Activated CD4-positive, alpha-beta T cell treated with anti-CD3 and anti-CD28 coated beads for 48 hours (primary cell): Measurements from ENCODE around the gene NIN.

Source experiments
- DNase-seq: peaks from one replicate; pipeline ENCODE4 v3.0.0-alpha.2; 2020

NIN gene

GRCh38 chr14:50784683-50785456, 46.1 kb downstream of the NIN start:
- no peak for DNase-seq

- DNase-seq, result no peak
These were observed 47.4 kb downstream of the NIN start for GRCh38 chr14:50783563-50783962.

GRCh38 chr14:50780393-50780792, 50.6 kb downstream of the NIN start:
- no peak for DNase-seq

DNA sequence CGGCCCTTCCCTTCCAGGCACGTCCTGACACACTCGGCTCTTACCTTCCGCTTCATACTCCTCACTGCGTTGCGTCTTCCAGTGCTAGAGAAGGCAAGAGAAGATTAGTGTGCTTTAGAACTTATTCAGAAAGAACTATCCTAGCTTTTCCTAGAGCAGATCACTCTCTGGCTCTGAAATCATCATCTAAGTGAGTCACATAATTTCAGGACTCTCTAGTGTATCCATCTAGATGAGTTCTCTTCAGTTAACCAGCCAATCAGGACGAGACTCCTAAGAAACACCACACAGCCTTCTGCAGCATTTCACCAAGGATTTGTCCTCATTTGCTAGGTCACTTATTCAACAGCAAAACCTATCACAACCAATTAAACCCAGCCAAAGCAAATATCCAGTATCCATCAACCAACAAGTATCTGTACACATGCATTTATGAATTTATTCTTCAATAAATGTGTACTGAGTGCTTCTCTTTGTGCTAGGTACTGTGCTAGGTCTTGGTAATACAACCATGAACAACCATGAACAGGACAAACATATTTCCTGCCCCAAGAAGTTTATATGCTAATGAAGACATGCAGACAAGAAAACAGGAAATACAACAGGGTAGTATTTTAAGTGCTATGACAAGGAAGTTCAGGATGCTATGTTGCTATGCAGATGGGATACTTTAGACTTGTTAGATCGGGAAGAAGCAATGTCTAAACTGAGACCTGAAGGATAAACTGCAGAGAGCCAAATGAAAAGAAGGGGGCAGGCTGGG, 52.1 kb downstream of the NIN start:
- no peak for DNase-seq

DNA sequence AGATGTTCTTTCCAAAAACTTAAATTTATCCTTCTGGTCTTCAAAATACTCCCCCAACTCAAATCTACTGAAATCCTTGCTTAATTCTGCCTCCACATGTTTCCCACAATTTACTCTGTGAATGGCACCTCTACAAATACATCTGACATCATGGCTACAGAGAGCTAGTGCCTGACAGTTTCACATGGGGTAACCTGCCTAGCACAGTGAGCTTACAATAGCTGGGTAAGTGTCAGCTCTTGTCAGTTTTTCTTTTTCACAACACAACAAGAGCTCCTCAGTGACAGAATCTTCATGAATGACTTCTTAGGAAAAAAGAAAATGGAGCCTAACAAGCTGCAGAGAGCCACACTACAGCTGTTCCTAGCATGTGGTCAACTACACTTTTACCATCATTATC, 54.4 kb downstream of the NIN start:
- no peak for DNase-seq

DNA sequence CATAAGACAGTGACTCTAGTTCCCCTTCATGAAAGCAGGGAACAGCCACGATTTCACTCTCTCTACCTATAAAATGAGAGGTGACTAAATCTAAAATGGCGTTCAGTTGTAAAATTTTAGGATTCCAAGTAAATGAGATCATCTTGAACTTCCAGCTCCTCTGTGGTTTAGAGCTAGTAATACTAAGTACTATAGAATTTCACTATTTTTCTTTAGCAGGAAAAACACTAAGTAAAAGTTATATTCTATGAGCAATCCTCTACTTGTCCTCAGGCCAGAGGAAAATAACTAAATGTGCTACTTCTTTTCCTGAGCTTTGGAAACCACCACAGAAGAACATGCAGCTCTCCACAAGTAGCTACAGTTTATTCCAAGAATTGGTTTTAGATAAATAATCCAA, 55.6 kb downstream of the NIN start:
- no peak for DNase-seq

DNA sequence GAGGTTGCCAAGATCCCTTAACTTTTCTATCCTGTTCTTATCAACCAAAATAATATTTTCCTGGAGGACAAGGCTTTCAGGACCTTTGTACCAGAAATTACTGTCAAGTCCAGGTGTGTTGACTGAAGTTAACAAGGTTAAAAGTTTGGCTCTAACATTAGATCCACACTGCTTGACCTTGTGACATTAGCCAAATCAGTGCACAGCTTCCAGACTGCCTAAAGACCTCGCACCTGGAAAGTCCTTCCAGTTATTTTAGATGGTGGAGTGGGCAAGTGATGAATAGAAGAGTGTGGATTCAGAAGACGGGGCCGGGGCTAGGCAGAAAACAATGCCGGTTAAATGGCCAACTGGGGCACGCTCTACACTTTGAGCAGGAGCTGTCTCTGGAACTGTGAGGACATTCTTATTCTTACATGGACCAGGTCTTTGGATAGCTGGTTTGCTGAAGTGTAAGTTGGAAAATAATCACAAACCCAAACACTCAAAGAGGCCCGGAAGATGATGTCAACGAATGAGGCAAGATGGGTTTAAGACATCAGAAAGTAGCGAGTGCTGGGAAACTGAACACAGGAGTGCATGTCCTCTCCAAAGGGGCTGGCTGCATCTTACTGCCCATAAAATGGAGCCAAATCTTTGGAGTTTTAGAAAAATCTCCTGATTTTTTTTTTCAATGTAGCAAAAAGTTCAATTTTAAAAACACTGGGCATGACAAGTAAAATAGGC, 56.3 kb downstream of the NIN start:
- DNase-seq, result no peak

DNA sequence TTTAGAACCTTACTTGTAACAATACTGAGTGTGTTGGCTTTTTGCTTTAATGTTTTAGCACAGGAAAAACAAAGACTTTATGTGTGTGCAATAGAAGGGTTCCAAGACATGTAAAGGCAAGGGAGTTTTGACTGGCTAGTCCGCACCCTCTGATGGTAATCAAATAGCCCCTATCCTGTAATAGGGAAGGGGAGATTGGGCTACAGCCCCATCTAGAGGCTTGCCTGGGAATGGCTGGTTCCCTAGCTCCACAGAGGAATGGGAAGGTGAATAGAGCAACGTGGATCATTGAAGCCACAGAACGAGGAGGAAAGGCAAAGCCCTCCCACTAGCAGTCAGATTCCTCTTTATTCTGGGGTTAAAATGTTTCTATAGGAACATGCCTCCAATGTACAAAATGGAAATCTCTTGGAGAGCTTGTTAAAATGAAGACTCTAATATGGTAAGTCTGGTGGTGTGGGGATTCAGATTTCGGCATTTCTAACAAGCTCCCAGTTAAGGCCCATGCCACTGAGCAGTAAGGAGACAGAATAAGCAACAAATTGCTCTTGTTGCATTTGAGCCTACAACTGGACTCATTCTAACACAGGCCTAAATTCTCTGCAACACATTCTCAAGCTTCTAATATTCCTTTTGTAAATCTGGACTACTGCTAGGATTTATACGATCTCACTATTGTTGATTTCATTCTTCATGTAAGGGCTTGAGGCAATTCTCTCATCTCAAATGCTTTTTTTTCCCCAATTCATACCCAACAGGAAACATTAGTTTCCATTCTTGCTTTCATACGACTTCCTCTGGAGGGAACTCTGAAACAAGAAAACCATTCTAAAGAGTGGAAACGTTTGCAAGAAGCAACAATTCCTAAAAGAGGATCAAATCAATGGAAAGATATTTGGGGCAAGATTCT, 57.1 kb downstream of the NIN start:
- peak; percentile 60 for DNase-seq

DNA sequence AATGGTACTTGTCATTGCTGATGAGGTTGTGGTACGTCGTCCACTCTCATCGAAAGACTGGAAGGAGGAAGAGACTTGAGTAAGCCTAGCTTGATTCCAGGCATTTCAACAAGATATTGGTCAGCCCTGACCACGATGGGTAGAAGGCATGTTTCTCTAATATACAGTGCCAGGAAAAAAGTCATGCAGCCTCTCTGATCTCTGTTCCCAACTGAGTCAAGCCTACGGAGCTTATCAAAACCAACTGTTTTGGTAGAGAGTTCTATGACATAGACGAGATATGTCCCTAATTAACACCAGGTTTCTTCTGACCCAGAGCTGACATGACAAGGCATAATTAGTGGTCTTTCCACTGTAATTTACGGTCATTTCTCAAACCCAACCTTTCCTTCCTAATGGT, 58.5 kb downstream of the NIN start:
- no peak for DNase-seq

- no peak for DNase-seq
These were observed 60.4 kb downstream of the NIN start for GRCh38 chr14:50770586-50770985.

DNA sequence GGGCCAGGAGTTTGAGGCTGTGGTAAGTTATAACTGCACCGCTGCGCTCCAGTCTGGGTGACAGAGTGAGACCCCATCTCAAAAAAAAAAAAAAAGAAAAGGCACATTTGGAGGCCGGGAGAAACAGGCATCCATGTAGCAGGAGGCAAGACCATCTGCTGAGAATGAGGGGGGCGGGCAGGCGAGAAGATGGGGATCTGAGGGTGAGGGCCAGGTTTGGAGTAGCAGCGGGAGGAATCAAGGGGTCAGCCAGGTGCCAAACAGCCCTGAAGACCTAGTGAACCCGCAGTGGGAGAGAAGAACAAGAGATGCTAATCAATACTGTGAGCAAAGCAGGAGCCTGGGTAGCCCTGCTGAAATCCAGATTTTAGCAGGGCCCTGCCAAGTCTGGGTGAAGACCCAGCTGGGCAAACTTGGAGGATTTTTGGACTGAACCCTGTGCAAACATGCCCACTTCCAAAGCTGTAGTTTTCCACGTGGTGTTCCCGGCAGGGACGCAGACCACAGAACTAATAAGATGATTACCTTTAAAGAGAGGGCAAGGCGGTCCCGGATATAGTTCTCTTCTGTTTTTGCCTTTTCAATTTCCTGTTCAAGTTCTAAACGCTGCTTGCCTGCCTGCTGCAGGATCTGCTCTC, 61.0 kb downstream of the NIN start:
- DNase-seq, result no peak

DNA sequence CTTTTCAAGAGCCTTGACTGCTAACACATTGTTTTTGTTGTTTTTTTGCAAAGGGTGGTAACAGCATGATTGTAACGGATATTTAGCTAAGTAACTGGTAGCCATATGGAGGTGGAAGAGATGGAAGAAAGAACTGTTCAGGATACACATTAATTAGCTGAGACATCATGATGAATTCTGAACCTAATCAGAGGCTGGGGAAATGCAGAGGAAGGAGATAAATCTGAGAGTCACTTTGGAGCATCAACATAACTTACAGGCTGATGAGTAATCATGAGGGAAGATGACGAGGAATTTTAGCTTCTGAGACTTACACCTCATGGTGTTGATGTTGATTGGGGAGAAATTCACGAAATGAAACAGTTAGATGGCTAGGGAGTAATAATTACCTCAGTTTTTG, 62.3 kb downstream of the NIN start:
- DNase-seq, result no peak

GRCh38 chr14:50766338-50766886, 64.5 kb downstream of the NIN start:
- no peak for DNase-seq

- no peak for DNase-seq
These were observed 67.5 kb downstream of the NIN start for GRCh38 chr14:50763382-50764007.

DNA sequence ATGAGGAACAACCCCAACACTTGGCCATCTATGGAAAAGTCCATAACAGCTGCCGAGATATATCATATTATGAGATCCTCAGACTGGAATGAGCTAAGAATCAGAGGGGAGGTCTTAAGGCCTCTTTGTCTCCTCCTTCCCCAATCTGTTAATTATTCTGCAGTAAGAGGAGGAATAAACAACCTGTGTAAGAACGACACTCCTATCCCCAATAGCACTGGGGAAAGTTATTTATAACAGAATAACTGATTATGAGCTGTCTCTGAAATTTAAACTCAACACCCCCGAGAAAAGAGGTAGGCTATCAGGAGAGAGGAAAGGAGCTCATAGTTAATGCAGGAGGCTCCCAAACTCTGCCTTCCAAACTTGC, 68.0 kb downstream of the NIN start:
- no peak for DNase-seq

DNA sequence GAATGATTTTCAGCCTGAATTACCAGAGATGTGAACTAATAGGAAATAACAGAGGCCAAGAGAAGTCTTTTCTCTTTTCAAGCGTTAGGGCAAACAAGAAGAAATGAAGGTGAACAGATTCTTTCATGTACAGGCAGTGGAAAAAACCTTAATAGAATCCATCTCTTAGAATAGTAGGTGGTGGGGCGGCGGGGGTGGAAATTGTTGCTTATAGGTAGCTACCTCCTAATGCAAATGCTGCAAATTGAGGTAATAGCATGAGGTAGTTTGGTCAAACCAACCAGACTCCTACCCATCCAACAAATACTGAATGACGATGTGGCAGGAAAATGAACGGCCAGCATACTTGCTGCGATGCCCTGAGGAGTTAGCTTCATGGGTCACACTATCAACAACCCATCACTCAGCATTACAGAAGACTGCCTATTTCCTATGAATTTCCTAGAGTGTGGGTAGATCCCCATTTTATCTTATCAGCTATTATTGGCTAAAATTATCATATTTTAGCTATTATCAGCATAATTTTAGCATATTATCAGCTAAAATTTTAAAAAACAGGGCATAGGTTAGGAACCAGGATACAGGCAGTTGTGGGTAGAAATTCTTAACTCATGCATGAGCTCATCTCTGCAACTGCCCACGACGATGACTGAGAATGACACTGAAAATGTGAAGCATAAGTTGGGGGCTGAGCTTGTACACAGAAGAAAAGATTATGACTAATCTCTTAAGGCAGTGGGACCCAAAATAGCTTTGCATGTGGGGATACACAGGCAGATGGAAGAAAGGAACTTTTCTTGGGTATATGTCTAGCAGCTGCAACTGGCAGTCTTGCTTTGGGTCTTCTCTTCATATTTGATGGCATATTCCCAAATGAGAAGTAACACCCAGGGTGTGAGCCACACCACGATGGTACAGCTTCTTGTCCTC, 68.7 kb downstream of the NIN start:
- peak; percentile 68 for DNase-seq

- no peak for DNase-seq
These were observed 71.0 kb downstream of the NIN start for GRCh38 chr14:50759800-50760543.

DNA sequence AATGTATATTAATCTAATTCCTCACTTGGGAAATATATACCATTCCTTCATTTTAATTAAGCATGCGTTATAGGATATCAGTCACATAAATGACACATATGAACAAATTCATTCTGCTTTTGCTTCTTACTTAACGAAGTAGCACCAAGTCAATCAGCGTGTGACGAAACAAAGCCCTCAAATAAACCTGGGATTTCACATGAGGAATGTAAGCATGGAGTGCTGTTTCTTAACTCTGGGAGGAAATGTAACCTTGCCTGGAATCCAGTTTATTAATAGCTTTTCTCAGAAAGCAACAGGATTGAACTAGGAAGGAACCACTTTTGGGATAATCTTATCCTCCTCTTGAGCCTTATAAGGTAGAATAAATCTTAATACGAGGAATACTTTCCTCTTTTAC, 72.0 kb downstream of the NIN start:
- no peak for DNase-seq

- DNase-seq, result no peak
These were observed 72.7 kb downstream of the NIN start for GRCh38 chr14:50758305-50758704.

GRCh38 chr14:50757702-50758101, 73.3 kb downstream of the NIN start:
- no peak for DNase-seq
